Upper lobe of left lung (tissue), 6 donors: ENCODE data around the gene SIM1. TPM values are rescaled to one million over a fixed set of nuclear protein-coding genes. Genes with fewer than 3 reads are reported as not detected.

ENCODE experiments used
- ATAC-seq, 2 donors: fragments of 200-7000 bp; cut with Tn5 transposase; one replicate each; pipeline ENCODE4 v1.9.1; 2022; ENCODE audit warnings: mild to moderate bottlenecking in 2 of 2, moderate library complexity in 2 of 2; ENCODE audit not compliant: low FRiP score in 2 of 2
- DNase-seq, 2 donors: peaks; one replicate each; pipeline ENCODE4 v3.0.0-alpha.2; 2019 to 2020
- H3K27ac ChIP-seq, 4 donors: fragments of 200-600 bp; sonication (generic); one replicate each; pipeline ENCODE4 v1.5.1; 2016 to 2019
- H3K27me3 ChIP-seq, 4 donors: fragments of 200-600 bp; sonication (generic); one replicate each; pipeline ENCODE4 v1.5.1; 2017 to 2019
- H3K36me3 ChIP-seq, 4 donors: fragments of 200-600 bp; sonication (generic); one replicate each; pipeline ENCODE4 v1.5.1; 2016 to 2019
- H3K4me1 ChIP-seq, 4 donors: fragments of 200-600 bp; sonication (generic); one replicate each; pipeline ENCODE4 v1.5.1; 2018 to 2019
- H3K4me3 ChIP-seq, 4 donors: fragments of 200-600 bp; sonication (generic); one replicate each; pipeline ENCODE4 v1.5.1; 2017 to 2019; ENCODE audit warnings: mild to moderate bottlenecking in 2 of 4, moderate library complexity in 1 of 4
- H3K9me3 ChIP-seq, 4 donors: fragments of 200-600 bp; sonication (generic); one replicate each; pipeline ENCODE4 v1.5.1; 2018 to 2019
- EP300 ChIP-seq, 4 donors: sonication (generic); formaldehyde crosslinking; IDR thresholded peaks; one replicate each; pipeline ENCODE4 v1.5.1; 2017; ENCODE audit warnings: antibody characterized with exemption in 4 of 4, control low read depth in 2 of 4
- POLR2A ChIP-seq, 4 donors: fragments of 450-650 bp; IDR thresholded peaks; one replicate each; pipeline ENCODE4 v1.5.1; 2016 to 2017; ENCODE audit warnings: antibody characterized with exemption in 4 of 4, mild to moderate bottlenecking in 2 of 4
- POLR2AphosphoS5 ChIP-seq, 2 donors: sonication (generic); formaldehyde crosslinking; IDR thresholded peaks; one replicate each; pipeline ENCODE4 v1.5.1; 2017; ENCODE audit warnings: antibody characterized with exemption in 2 of 2
- WGBS, 2 donors: methylation state at CpG; one replicate each; pipeline ENCODE4 v1.1.5; 2017 to 2018; 5-methylcytosine and 5-hydroxymethylcytosine counted together
- total RNA-seq, 6 donors: library from RNA; depleted of rRNA in 4 of 6; stranded (reverse); fragments of >200 nt in 4 of 6; gene quantifications; one replicate each; pipeline versions ENCODE4 v1.1.0 to v1.2.1, GENCODE V29; 2016 to 2021
- TF ChIP-seq, protein P1 (sequence below), 6 experiments: fragments of 450-650 bp in 4 of 6; fragments of 200-600 bp in 2 of 6; sonication (generic) in 2 of 6; IDR thresholded peaks; one replicate each; pipeline ENCODE4 v1.5.1; 2016 to 2019; ENCODE audit warnings: antibody characterized with exemption in 6 of 6
- donor health status: DM: no; HTN: no; CAD: no; lungs with moderate emphysema.
- donor health status: DM: no; HTN: yes; CAD: no; lungs with severe emphysema.

Gene SIM1
- total RNA-seq, 6 donors from 2014 or later, result not detected

DNA sequence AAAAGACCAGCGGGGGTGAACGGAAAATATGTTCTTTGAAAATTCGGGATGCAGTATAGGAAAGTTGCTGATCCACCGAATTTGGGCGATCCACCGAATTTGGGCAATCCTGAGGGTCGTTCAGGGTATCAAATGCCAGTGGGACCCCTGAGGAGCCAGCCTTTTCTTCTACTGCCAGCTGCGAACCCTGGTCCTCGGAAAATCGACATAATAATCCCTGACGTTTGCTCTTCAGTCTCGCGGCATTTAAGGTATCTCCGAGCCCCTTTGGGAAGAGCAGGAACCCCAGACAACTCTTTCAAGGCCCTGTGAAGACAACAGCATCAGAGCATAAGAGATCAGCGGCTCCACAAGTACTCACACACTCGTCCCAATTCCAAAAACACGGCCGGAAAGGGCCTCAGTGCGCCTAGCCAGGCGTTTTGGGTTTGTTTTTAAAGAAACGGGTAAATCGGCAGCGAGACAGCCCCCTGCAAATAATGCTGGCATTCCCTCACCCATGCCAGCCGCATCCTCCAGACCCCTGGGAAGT lies 1.0 kb downstream of the SIM1 start:
- no peak for DNase-seq
- H3K27ac ChIP-seq, result no peak overlapping the region
- H3K36me3 ChIP-seq, result no peaks in the 10 kb centered on the region
- peaks cover 4 to 34% (median 11%) of the 10 kb centered on the region in 4 donors for H3K4me1 ChIP-seq
- no peaks in the 10 kb centered on the region for H3K9me3 ChIP-seq
- TF ChIP-seq POLR2A (IDR thresholded peaks at IDR 0.05) (no peak), EP300 (IDR thresholded peaks at IDR 0.05) (no peak), POLR2AphosphoS5 (IDR thresholded peaks at IDR 0.05) (no peak)
- TF ChIP-seq, protein P1, sequence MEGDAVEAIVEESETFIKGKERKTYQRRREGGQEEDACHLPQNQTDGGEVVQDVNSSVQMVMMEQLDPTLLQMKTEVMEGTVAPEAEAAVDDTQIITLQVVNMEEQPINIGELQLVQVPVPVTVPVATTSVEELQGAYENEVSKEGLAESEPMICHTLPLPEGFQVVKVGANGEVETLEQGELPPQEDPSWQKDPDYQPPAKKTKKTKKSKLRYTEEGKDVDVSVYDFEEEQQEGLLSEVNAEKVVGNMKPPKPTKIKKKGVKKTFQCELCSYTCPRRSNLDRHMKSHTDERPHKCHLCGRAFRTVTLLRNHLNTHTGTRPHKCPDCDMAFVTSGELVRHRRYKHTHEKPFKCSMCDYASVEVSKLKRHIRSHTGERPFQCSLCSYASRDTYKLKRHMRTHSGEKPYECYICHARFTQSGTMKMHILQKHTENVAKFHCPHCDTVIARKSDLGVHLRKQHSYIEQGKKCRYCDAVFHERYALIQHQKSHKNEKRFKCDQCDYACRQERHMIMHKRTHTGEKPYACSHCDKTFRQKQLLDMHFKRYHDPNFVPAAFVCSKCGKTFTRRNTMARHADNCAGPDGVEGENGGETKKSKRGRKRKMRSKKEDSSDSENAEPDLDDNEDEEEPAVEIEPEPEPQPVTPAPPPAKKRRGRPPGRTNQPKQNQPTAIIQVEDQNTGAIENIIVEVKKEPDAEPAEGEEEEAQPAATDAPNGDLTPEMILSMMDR (IDR thresholded peaks at IDR 0.05), result no peak
- ATAC-seq, result no peak
- 9% methylated on average over 14 to 24 of the region's 24 CpGs for WGBS, 2 donors
- H3K27me3 ChIP-seq, result peaks cover 2 to 92% (median 50%) of the 10 kb centered on the region in 4 donors
- no peak overlapping the region for H3K4me3 ChIP-seq

DNA sequence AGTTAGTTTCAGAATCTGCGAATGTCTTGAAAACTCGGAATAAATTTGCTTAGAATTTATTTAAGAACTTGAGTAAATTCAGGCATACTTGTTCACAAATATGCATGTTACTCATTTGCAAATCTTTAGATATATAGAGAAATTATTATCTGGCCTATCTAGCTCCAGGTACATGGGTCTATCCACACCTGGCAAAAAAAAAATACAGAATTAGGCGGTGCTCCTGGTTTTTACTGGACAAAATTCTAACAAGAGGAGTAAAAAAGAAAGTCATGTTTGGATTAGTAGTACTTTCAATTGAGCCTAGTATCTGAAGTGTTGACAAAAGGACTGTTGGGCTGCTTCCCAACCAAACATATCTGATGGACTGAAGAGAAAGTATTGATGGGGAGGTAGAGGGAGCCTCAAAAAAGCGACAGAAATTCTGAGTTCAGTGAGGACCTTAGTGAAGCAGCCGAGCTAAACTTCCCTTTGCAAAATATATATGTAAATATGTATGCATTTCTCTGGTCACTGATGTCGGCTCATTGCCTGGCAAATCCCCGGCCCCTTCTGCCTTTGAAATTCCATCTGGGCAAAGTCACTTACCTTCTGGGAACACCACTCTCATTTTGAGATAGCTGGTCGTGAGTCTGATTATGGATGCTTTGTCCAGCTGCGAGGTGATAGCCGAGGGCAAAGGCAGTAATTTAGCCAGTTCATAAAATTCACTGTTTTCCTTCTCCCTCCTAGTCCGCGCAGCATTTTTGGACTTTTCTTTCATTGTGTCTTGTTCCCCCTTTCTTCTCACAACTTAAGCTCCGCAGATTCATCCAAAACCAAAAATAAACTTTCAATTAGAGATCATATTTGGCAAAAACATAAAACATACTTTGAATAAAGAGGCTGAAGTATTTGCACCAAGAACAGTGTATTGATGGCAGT lies 1.8 kb downstream of the SIM1 start:
- no peak overlapping the region for H3K4me3 ChIP-seq
- peaks cover 4 to 42% (median 11%) of the 10 kb centered on the region in 4 donors for H3K4me1 ChIP-seq
- 11 to 12% methylated on average over 13 of the region's 13 CpGs for WGBS, 2 donors
- no peak overlapping the region for H3K27ac ChIP-seq
- H3K36me3 ChIP-seq, result no peaks in the 10 kb centered on the region
- no peaks in the 10 kb centered on the region for H3K9me3 ChIP-seq
- ATAC-seq (no peak), DNase-seq (no peak)
- TF ChIP-seq, protein P1 (IDR thresholded peaks at IDR 0.05), result no peak
- TF ChIP-seq POLR2AphosphoS5 (IDR thresholded peaks at IDR 0.05), result no peak
- TF ChIP-seq EP300 (IDR thresholded peaks at IDR 0.05), result no peak
- H3K27me3 ChIP-seq, result peaks cover 2 to 96% (median 54%) of the 10 kb centered on the region in 4 donors

DNA sequence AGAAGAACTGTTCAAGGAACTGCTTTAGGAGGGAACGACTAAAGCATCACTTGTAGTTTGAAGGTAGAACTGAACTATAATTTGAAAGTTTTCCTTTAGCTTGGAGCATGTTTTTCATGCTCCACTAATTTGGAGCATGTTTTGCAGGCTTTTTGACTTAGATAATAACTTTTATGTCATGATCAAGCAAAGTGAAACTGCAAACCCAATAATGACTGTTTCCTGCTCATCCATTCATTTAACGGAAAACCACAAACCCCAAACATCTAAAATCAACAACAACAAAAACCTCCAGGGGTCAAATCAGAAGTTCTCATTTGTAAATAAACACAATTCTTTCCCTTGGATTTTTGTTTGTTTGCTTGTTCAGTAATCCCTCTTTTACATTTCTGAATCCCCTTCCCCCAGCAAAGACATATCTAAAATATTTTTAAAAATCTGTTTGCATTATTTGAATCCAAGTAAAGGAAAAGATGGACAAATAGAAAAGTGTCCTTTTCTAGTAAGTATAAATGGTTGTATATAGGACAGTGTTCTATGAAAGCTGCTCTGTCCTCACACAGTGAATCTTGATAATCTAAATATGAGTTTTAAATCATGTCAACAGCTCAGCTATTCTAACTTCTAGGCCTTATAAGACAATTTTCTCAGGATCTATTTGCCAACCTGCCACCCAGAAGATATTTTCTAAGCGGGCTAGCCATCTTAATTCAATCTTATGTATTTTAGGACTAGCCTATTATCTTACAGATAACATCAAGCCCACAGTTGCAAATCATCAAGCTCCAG lies 2.6 kb downstream of the SIM1 start:
- peaks cover 2 to 95% (median 54%) of the 10 kb centered on the region in 4 donors for H3K27me3 ChIP-seq
- H3K4me1 ChIP-seq, result peaks cover 4 to 37% (median 11%) of the 10 kb centered on the region in 4 donors
- H3K36me3 ChIP-seq, result no peaks in the 10 kb centered on the region
- ATAC-seq (no peak), DNase-seq (no peak)
- H3K27ac ChIP-seq, result no peak overlapping the region
- H3K9me3 ChIP-seq, result no peaks in the 10 kb centered on the region
- WGBS, 2 donors, result 12 to 17% methylated on average over 3 of the region's 3 CpGs
- TF ChIP-seq, protein P1 (IDR thresholded peaks at IDR 0.05), result no peak
- TF ChIP-seq EP300 (IDR thresholded peaks at IDR 0.05) (no peak), POLR2A (IDR thresholded peaks at IDR 0.05) (no peak), POLR2AphosphoS5 (IDR thresholded peaks at IDR 0.05) (no peak)
- H3K4me3 ChIP-seq, result no peak overlapping the region

DNA sequence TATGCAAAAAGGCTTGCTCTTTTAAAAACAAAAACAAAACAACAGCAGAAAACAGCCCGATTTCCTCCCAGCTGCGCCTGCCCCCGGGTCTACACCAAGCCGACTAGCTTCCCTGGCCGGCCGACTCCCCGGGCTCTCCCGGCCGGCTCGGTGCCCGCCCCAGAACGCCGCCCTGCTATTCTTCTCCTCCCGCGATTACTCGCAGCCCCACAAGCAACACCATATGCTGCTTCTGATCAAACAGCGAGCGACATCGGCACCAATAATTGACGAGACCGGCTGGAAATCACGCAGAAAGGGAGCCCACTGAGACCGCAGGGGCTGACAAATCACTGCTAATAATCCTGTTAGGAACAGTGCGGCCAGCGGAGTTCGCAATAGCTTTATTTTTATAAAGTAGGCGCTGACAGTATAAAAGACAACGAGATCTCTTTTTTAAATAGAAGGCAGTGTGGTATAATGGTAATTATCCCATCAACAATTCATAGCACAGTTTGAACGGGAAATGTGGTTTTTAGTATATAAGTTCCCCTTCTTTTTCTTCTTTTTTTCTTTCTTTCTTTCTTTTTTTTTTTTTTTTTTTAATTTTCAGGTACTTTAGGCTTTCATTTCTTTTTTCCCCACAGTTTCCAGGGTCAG lies 3.3 kb downstream of the SIM1 start:
- Histone ChIP-seq H3K27me3 (peaks cover 2 to 95% (median 54%) of the 10 kb centered on the region in 4 donors), H3K4me1 (peaks cover 4 to 37% (median 11%) of the 10 kb centered on the region in 4 donors), H3K4me3 (no peak overlapping the region), H3K9me3 (no peaks in the 10 kb centered on the region), H3K27ac (no peak overlapping the region), H3K36me3 (no peaks in the 10 kb centered on the region)
- 11 to 13% methylated on average over 10 to 29 of the region's 29 CpGs for WGBS, 2 donors
- TF ChIP-seq, protein P1 (IDR thresholded peaks at IDR 0.05), result no peak
- no peak for TF ChIP-seq POLR2AphosphoS5 (IDR thresholded peaks at IDR 0.05)
- TF ChIP-seq POLR2A (IDR thresholded peaks at IDR 0.05), result no peak
- TF ChIP-seq EP300 (IDR thresholded peaks at IDR 0.05), result no peak
- no peak for ATAC-seq
- DNase-seq, result peak in 1 of 2 donors; percentile 60
